H1 (cell line): ENCODE measurements around the gene MTCH2. TPM values are rescaled to one million over a fixed set of nuclear protein-coding genes. Genes with fewer than 3 reads are reported as not detected.

Experiments used
- CTCF ChIA-PET: fragments of 300-600 bp; sonication (Branson Sonifier 250); formaldehyde crosslinking; loops from one replicate; lab custom pipeline; 2021; ENCODE audit not compliant: partially characterized antibody; lab: Charles Lee
- POLR2A ChIA-PET: fragments of 300-600 bp; sonication (Branson Sonifier 250); formaldehyde crosslinking; loops from one replicate; lab custom pipeline; 2021; ENCODE audit warnings: inconsistent platforms; ENCODE audit not compliant: partially characterized antibody; lab: Charles Lee
- DNase-seq, 2 experiments: peaks; one replicate each; pipeline versions ENCODE4 v3.0.0 to v3.0.0-alpha.2; 2010 to 2022; ENCODE audit warnings: low spot score in 2 of 2, low read depth in 1 of 2, mixed read lengths in 1 of 2
- FAIRE-seq: peaks from 2 replicates; lab custom pipeline; 2011; peaks lifted over from hg19 to GRCh38; lab: Jason Lieb, UNC
- H2AFZ ChIP-seq: 2 replicates; pipeline ENCODE4 v1.8.1; 2012; ENCODE audit warnings: low read length, inconsistent platforms
- H2AK5ac ChIP-seq: 2 replicates; pipeline ENCODE4 v1.6.1; 2013; ENCODE audit warnings: low read depth, low read length
- H2BK120ac ChIP-seq: replicated peaks from 2 replicates; pipeline ENCODE3; 2013; ENCODE audit warnings: low read depth, low read length, inconsistent platforms
- H2BK12ac ChIP-seq: 2 replicates; pipeline ENCODE4 v1.6.1; 2013; ENCODE audit warnings: low read depth, low read length
- H2BK15ac ChIP-seq: 2 replicates; pipeline ENCODE4 v1.6.1; 2013; ENCODE audit warnings: low read length
- H2BK20ac ChIP-seq: 2 replicates; pipeline ENCODE4 v1.6.1; 2013; ENCODE audit warnings: low read length
- H2BK5ac ChIP-seq: 2 replicates; pipeline ENCODE4 v1.6.1; 2013; ENCODE audit warnings: low read depth, low read length
- H3K14ac ChIP-seq: 2 replicates; pipeline ENCODE4 v1.6.1; 2013; ENCODE audit warnings: inconsistent platforms; ENCODE audit not compliant: insufficient read length
- H3K18ac ChIP-seq: 2 replicates; pipeline ENCODE4 v1.6.1; 2013; ENCODE audit warnings: low read length; ENCODE audit errors: extremely low read depth
- H3K23ac ChIP-seq: 2 replicates; pipeline ENCODE4 v1.6.1; 2013; ENCODE audit warnings: inconsistent platforms; ENCODE audit not compliant: insufficient read length
- H3K23me2 ChIP-seq: 2 replicates; pipeline ENCODE4 v1.6.1; 2013; ENCODE audit warnings: low read depth, low read length
- H3K27ac ChIP-seq: 2 replicates; pipeline ENCODE4 v1.6.1; 2011; ENCODE audit warnings: low read depth, low read length, inconsistent platforms
- H3K27me3 ChIP-seq, 4 experiments: replicated peaks in 1 of 4; 1 replicate in 1 of 4; 2 replicates in 3 of 4; pipeline versions ENCODE4 v1.6.1 to v1.8.1; 2011 to 2013; ENCODE audit warnings: low read length in 3 of 4, mild to moderate bottlenecking in 3 of 4, inconsistent platforms in 2 of 4, mixed read lengths in 2 of 4, moderate library complexity in 1 of 4; ENCODE audit not compliant: control insufficient read depth in 3 of 4, insufficient read depth in 3 of 4; ENCODE audit errors: extremely low read depth in 1 of 4
- H3K36me3 ChIP-seq, 4 experiments: 2 replicates each; pipeline versions ENCODE4 v1.6.1 to v1.8.1; 2011 to 2013; ENCODE audit warnings: mild to moderate bottlenecking in 4 of 4, low read length in 3 of 4, moderate library complexity in 2 of 4, control low read depth in 1 of 4, inconsistent platforms in 1 of 4; ENCODE audit not compliant: insufficient read depth in 4 of 4, control insufficient read depth in 2 of 4
- H3K4ac ChIP-seq: replicated peaks from 2 replicates; pipeline ENCODE3; 2013; ENCODE audit warnings: low read length, low read depth, mixed read lengths, inconsistent platforms; ENCODE audit not compliant: insufficient read length
- H3K4me1 ChIP-seq, 4 experiments: replicated peaks in 1 of 4; 1 replicate in 1 of 4; 2 replicates in 3 of 4; pipeline versions ENCODE4 v1.6.1 to v1.8.1; 2011 to 2013; ENCODE audit warnings: low read length in 3 of 4, inconsistent platforms in 2 of 4, mixed read lengths in 1 of 4; ENCODE audit not compliant: insufficient read depth in 4 of 4, control insufficient read depth in 3 of 4
- H3K4me2 ChIP-seq, 2 experiments: 2 replicates each; pipeline versions ENCODE4 v1.6.1 to v1.8.1; 2011 to 2013; ENCODE audit warnings: low read depth in 2 of 2, low read length in 2 of 2, control low read depth in 1 of 2, inconsistent platforms in 1 of 2, mild to moderate bottlenecking in 1 of 2; ENCODE audit not compliant: insufficient read depth in 1 of 2
- H3K4me3 ChIP-seq, 4 experiments: fragments of 200-600, 300-600 bp in 1 of 4; sonication (generic), shearing (Covaris generic), sonication (Bioruptor Twin) in 1 of 4; 2 replicates each; pipeline versions ENCODE4 v1.5.1 to v1.8.1; 2011 to 2016; ENCODE audit warnings: low read length in 4 of 4, low read depth in 3 of 4, control low read depth in 2 of 4, inconsistent platforms in 2 of 4, mild to moderate bottlenecking in 2 of 4, mixed read lengths in 1 of 4, moderate library complexity in 1 of 4; ENCODE audit not compliant: insufficient read depth in 2 of 4; ENCODE audit errors: extremely low read depth in 1 of 4
- H3K56ac ChIP-seq: replicated peaks from 2 replicates; pipeline ENCODE3; 2013; ENCODE audit warnings: low read depth, mild to moderate bottlenecking, mixed read lengths, low read length, inconsistent platforms; ENCODE audit not compliant: insufficient read length
- H3K79me1 ChIP-seq: 2 replicates; pipeline ENCODE4 v1.6.1; 2013; ENCODE audit warnings: low read depth, low read length, control low read depth
- H3K79me2 ChIP-seq, 2 experiments: 2 replicates each; pipeline versions ENCODE4 v1.6.1 to v1.8.1; 2012 to 2013; ENCODE audit warnings: low read length in 2 of 2, mild to moderate bottlenecking in 2 of 2, inconsistent platforms in 1 of 2; ENCODE audit not compliant: insufficient read depth in 2 of 2, control insufficient read depth in 1 of 2
- H3K9ac ChIP-seq, 4 experiments: replicated peaks in 1 of 4; 1 replicate in 1 of 4; 2 replicates in 3 of 4; pipeline versions ENCODE4 v1.6.1 to v1.8.1; 2011 to 2013; ENCODE audit warnings: low read depth in 3 of 4, low read length in 3 of 4, control low read depth in 2 of 4, mild to moderate bottlenecking in 2 of 4, moderate library complexity in 2 of 4, inconsistent platforms in 1 of 4; ENCODE audit errors: extremely low read depth in 1 of 4
- H3K9me3 ChIP-seq, 2 experiments: 2 replicates each; pipeline versions ENCODE4 v1.6.1 to v1.8.1; 2012 to 2013; ENCODE audit warnings: mild to moderate bottlenecking in 2 of 2, moderate library complexity in 2 of 2, control low read depth in 1 of 2, inconsistent platforms in 1 of 2, low read depth in 1 of 2, low read length in 1 of 2, mixed read lengths in 1 of 2; ENCODE audit not compliant: insufficient read depth in 2 of 2
- H4K20me1 ChIP-seq, 2 experiments: replicated peaks in 1 of 2; 2 replicates each; pipeline versions ENCODE3 to v1.8.1; 2011 to 2013; ENCODE audit warnings: inconsistent platforms in 2 of 2, low read length in 2 of 2, mild to moderate bottlenecking in 1 of 2; ENCODE audit not compliant: insufficient read depth in 2 of 2, control insufficient read depth in 1 of 2
- H4K5ac ChIP-seq: 2 replicates; pipeline ENCODE4 v1.6.1; 2013; ENCODE audit warnings: low read length, low read depth, mixed read lengths, inconsistent platforms; ENCODE audit not compliant: insufficient read length
- H4K8ac ChIP-seq: 2 replicates; pipeline ENCODE4 v1.8.0; 2013; ENCODE audit warnings: mild to moderate bottlenecking, moderate library complexity, low read length, inconsistent platforms; ENCODE audit not compliant: insufficient read depth; ENCODE audit errors: extremely low read depth
- H4K91ac ChIP-seq: replicated peaks from 2 replicates; pipeline ENCODE3; 2013; ENCODE audit warnings: low read length, mixed read lengths, inconsistent platforms; ENCODE audit not compliant: insufficient read length
- RFX5 ChIP-seq: IDR thresholded peaks from 2 replicates; pipeline ENCODE4 v1.6.1; 2011; ENCODE audit warnings: low read depth, low read length, improper control_type of control experiment, borderline replicate concordance
- WGBS, 2 experiments: shearing (Covaris generic) in 1 of 2; methylation state at CpG; one replicate each; pipeline versions ENCODE4 v1.1.6 to v1.1.7; 2013 to 2015; ENCODE audit warnings: low lambda C conversion rate in 2 of 2, mixed read lengths in 2 of 2, inconsistent platforms in 1 of 2, low coverage in 1 of 2, missing lambda C conversion rate in 1 of 2; ENCODE audit not compliant: insufficient replicate concordance in 2 of 2, insufficient coverage in 1 of 2, insufficient read length in 1 of 2; ENCODE audit errors: extremely low coverage in 1 of 2, missing lambda C conversion rate in 1 of 2; 5-methylcytosine and 5-hydroxymethylcytosine counted together
- polyA plus RNA-seq, 7 experiments: library from polyadenylated mRNA; depleted of rRNA in 3 of 7; stranded (reverse) in 5 of 7; unstranded in 2 of 7; fragments of >200 nt in 5 of 7; fragments of 200-250 nt in 2 of 7; gene quantifications; 1 replicate in 5 of 7; 2 replicates in 1 of 7; 4 replicates in 1 of 7; pipeline versions ENCODE4 v1.2.1 to v1.2.3, GENCODE V29; 2011 to 2013; ENCODE audit warnings: missing spikeins in 2 of 7, mixed read lengths in 2 of 7
- total RNA-seq: library from RNA; stranded (reverse); fragmentation: NEBNext Ultra II Directional; extraction: Animal tissue kit (Norgen Biotek cat#: 25700); gene quantifications from 2 replicates; pipeline ENCODE4 v1.2.1, GENCODE V29; 2021

MTCH2 gene
- total and polyA plus RNA-seq, 2 of the 8 experiments (the other 6 are each of a cell fraction or from before 2014, with no cell fraction given): 157 to 171 TPM

DNA sequence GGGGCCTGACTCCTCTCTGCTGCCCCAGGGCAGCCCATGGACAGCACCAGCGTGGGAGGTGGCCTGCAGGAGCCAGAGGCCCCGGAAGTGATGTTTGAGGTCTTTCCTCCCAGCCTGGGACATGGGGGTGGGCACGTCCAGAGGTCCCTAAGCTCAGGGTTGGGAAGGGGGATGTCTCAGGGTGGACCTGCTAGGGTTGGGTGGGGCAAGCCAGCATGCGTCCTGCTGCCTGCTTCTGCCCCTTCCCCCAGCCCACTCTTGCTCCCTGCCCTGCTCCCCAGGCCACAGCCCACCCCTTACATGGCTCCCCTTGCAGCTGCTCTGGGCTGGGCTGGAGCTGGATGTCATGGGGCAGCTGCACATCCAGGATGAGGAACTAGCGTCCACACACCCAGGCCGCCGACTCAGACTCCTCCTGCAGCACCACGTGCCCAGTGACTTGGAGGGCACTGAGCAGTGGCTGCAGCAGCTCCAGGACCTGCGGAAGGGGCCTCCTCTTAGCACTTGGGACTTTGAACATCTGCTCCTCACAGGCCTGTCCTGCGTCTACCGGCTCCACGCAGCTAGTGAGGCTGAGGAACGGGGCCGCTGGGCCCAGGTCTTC is 54.5 kb downstream of the MTCH2 start:
- CTCF ChIA-PET: interaction anchor here (1.6 to 1.9 kb wide), 2 partner anchors 9 to 11 kb away, joined by 3 to 5 read pairs; partner anchors contain the start of genes KBTBD4 and NDUFS3
- no peak for TF ChIP-seq RFX5

More for the DNA sequence above, 54.5 kb downstream of the MTCH2 start:
- Histone ChIP-seq H3K4ac (no peak overlapping the region), H2AFZ (no peak overlapping the region), H2BK12ac (no peak overlapping the region), H2AK5ac (no peak overlapping the region), H3K79me1 (no peaks in the 10 kb centered on the region), H3K23ac (no peak overlapping the region), H3K4me3 (no peak overlapping the region), H3K9ac (no peak overlapping the region), H3K36me3 (peaks cover 9 to 15% (median 15%) of the 10 kb centered on the region in 4 experiments; a peak in 6 of 8 replicates), H3K27me3 (peaks cover 0 to 6% (median 6%) of the 10 kb centered on the region in 4 experiments; a peak in 6 of 7 replicates), H4K20me1 (peaks cover 2 to 3% of the 10 kb centered on the region in 2 experiments), H3K56ac (no peak overlapping the region), H3K79me2 (no peaks in the 10 kb centered on the region), H3K27ac (no peak overlapping the region; the same call in 1 of the 2 replicates), H3K9me3 (no peaks in the 10 kb centered on the region), H2BK15ac (no peak overlapping the region), H3K4me2 (no peak overlapping the region), H2BK120ac (no peak overlapping the region), H3K23me2 (no peaks in the 10 kb centered on the region; the same call in 1 of the 2 replicates), H3K4me1 (peaks cover 0 to 4% (median 0%) of the 10 kb centered on the region in 4 experiments; a peak in 2 of 7 replicates), H3K14ac (no peak overlapping the region), H4K91ac (no peak overlapping the region), H4K8ac (no peak overlapping the region), H3K18ac (no peak overlapping the region), H2BK5ac (no peak overlapping the region; the same call in 1 of the 2 replicates), H4K5ac (no peak overlapping the region), H2BK20ac (no peak overlapping the region)
- no peak for DNase-seq
- 92% methylated on average over 10 of the region's 14 CpGs; no CpG with 5 or more reads in 1 of the 2 experiments for WGBS, 2 experiments
- FAIRE-seq: no peak
- POLR2A ChIA-PET: interaction anchor here (1.0 to 1.5 kb wide), 3 partner anchors 8 to 46 kb away, joined by 4 to 6 read pairs (median 5); no protein-coding TSS in a partner anchor
